HepG2 (cell line): ENCODE measurements around the gene NPFFR1. TPM values are rescaled to one million over a fixed set of nuclear protein-coding genes. Genes with fewer than 3 reads are reported as not detected.

Experiments
- ATAD3A ChIP-seq: sonication (generic); formaldehyde crosslinking; IDR thresholded peaks from 2 replicates; pipeline ENCODE4 v1.4.0; 2020; ENCODE audit warnings: missing genetic modification reagents
- BATF2 ChIP-seq: sonication (generic); formaldehyde crosslinking; IDR thresholded peaks from 2 replicates; pipeline ENCODE4 v1.8.0; 2022; ENCODE audit warnings: mild to moderate bottlenecking, missing genetic modification reagents, moderate library complexity
- CENPT ChIP-seq: sonication (generic); formaldehyde crosslinking; IDR thresholded peaks from 2 replicates; pipeline ENCODE4 v1.8.0; 2022; ENCODE audit warnings: low read depth, mild to moderate bottlenecking, moderate library complexity, missing genetic modification reagents
- DNMT1 ChIP-seq: sonication (generic); formaldehyde crosslinking; IDR thresholded peaks from 2 replicates; pipeline ENCODE4 v1.5.1; 2020; ENCODE audit warnings: mild to moderate bottlenecking, missing genetic modification reagents
- DR1 ChIP-seq: sonication (generic); formaldehyde crosslinking; IDR thresholded peaks from 2 replicates; pipeline ENCODE4 v1.8.0; 2021; ENCODE audit warnings: mild to moderate bottlenecking, missing genetic modification reagents, inconsistent platforms
- FOSL2 ChIP-seq: sonication (generic); formaldehyde crosslinking; IDR thresholded peaks from 2 replicates; pipeline ENCODE4 v1.4.0; 2020; ENCODE audit warnings: missing genetic modification reagents
- GABPB1 ChIP-seq: IDR thresholded peaks from 2 replicates; pipeline ENCODE4 v1.6.1; 2016; ENCODE audit warnings: mild to moderate bottlenecking, missing genetic modification reagents, moderate library complexity, missing compliant biosample characterization
- GATAD1 ChIP-seq: IDR thresholded peaks from 2 replicates; pipeline ENCODE4 v1.6.1; 2016; ENCODE audit warnings: missing genetic modification reagents, missing compliant biosample characterization
- HMG20A ChIP-seq: IDR thresholded peaks from 2 replicates; pipeline ENCODE4 v1.6.1; 2016; ENCODE audit warnings: borderline replicate concordance
- MIER2 ChIP-seq: IDR thresholded peaks from 2 replicates; pipeline ENCODE4 v1.6.1; 2016; ENCODE audit warnings: missing biosample characterization, missing genetic modification reagents
- MLLT10 ChIP-seq: sonication (generic); formaldehyde crosslinking; IDR thresholded peaks from 2 replicates; pipeline ENCODE4 v1.4.0; 2020; ENCODE audit warnings: missing genetic modification reagents
- NCOA2 ChIP-seq: sonication (generic); formaldehyde crosslinking; IDR thresholded peaks from 2 replicates; pipeline ENCODE4 v1.8.0; 2022; ENCODE audit warnings: inconsistent platforms
- RBM22 ChIP-seq: fragments of 200-400 bp; formaldehyde crosslinking; optimal IDR thresholded peaks from 2 replicates; pipeline ENCODE3; 2017; ENCODE audit warnings: mild to moderate bottlenecking, low read length, moderate library complexity
- RCOR2 ChIP-seq: IDR thresholded peaks from 2 replicates; pipeline ENCODE4 v1.6.1; 2016; ENCODE audit warnings: missing biosample characterization, missing genetic modification reagents
- RXRA ChIP-seq: sonication (generic); formaldehyde crosslinking; IDR thresholded peaks from 2 replicates; pipeline ENCODE4 v1.5.1; 2020; ENCODE audit warnings: missing genetic modification reagents
- SAP130 ChIP-seq: IDR thresholded peaks from 2 replicates; pipeline ENCODE4 v1.6.1; 2016; ENCODE audit warnings: low read depth
- SP2 ChIP-seq: sonication (generic); formaldehyde crosslinking; IDR thresholded peaks from 2 replicates; pipeline ENCODE4 v1.5.1; 2020; ENCODE audit warnings: mild to moderate bottlenecking, missing genetic modification reagents
- STAG1 ChIP-seq: sonication (generic); formaldehyde crosslinking; IDR thresholded peaks from 2 replicates; pipeline ENCODE4 v1.4.0; 2020; ENCODE audit warnings: missing genetic modification reagents
- ZBTB21 ChIP-seq: sonication (generic); formaldehyde crosslinking; IDR thresholded peaks from 2 replicates; pipeline ENCODE4 v1.4.0; 2020; ENCODE audit warnings: missing genetic modification reagents
- ZBTB37 ChIP-seq: sonication (generic); formaldehyde crosslinking; IDR thresholded peaks from 2 replicates; pipeline ENCODE4 v1.4.0; 2020; ENCODE audit warnings: mild to moderate bottlenecking, missing genetic modification reagents
- ZKSCAN5 ChIP-seq: sonication (generic); formaldehyde crosslinking; IDR thresholded peaks from 2 replicates; pipeline ENCODE4 v1.5.1; 2020; ENCODE audit warnings: mild to moderate bottlenecking, missing genetic modification reagents
- ZNF205 ChIP-seq: IDR thresholded peaks from 2 replicates; pipeline ENCODE4 v1.6.1; 2018; ENCODE audit warnings: missing biosample characterization, missing genetic modification reagents
- ZNF263 ChIP-seq: sonication (generic); formaldehyde crosslinking; IDR thresholded peaks from 2 replicates; pipeline ENCODE4 v1.4.0; 2020; ENCODE audit warnings: missing genetic modification reagents
- ZNF484 ChIP-seq: sonication (generic); formaldehyde crosslinking; IDR thresholded peaks from 2 replicates; pipeline ENCODE4 v1.5.1; 2020; ENCODE audit warnings: mild to moderate bottlenecking, low read depth, missing genetic modification reagents, borderline replicate concordance
- ZNF589 ChIP-seq: sonication (generic); formaldehyde crosslinking; conservative IDR thresholded peaks from 2 replicates; pipeline ENCODE4 v1.8.0; 2022; ENCODE audit warnings: mild to moderate bottlenecking, moderate library complexity, missing genetic modification reagents
- ZNF724P ChIP-seq: sonication (generic); formaldehyde crosslinking; IDR thresholded peaks from 2 replicates; pipeline ENCODE4 v1.8.0; 2022; ENCODE audit warnings: missing genetic modification reagents, borderline replicate concordance
- ZNF768 ChIP-seq: sonication (generic); formaldehyde crosslinking; IDR thresholded peaks from 2 replicates; pipeline ENCODE4 v1.4.0; 2020; ENCODE audit warnings: missing genetic modification reagents
- ZNF782 ChIP-seq: sonication (generic); formaldehyde crosslinking; IDR thresholded peaks from 2 replicates; pipeline ENCODE4 v1.4.0; 2020; ENCODE audit warnings: missing genetic modification reagents, mild to moderate bottlenecking, borderline replicate concordance
- ZNF83 ChIP-seq: sonication (generic); formaldehyde crosslinking; IDR thresholded peaks from 2 replicates; pipeline ENCODE4 v1.4.0; 2020; ENCODE audit warnings: missing genetic modification reagents, mild to moderate bottlenecking, borderline replicate concordance
- ZNF883 ChIP-seq: sonication (generic); formaldehyde crosslinking; IDR thresholded peaks from 2 replicates; pipeline ENCODE4 v1.5.1; 2020; ENCODE audit warnings: mild to moderate bottlenecking, missing genetic modification reagents; ENCODE audit errors: not compliant biosample characterization
- polyA plus RNA-seq, 8 experiments: library from polyadenylated mRNA; depleted of rRNA in 3 of 8; stranded (reverse) in 7 of 8; unstranded in 1 of 8; fragments of >200 nt; fragmentation: Illumina TruSeq in 4 of 8; extraction: Trizol in 4 of 8; gene quantifications; 2 replicates each; pipeline versions ENCODE4 v1.2.1 to v1.2.3, GENCODE V29; 2011 to 2016; ENCODE audit warnings: low read depth in 4 of 8, missing spikeins in 1 of 8, mixed read lengths in 1 of 8; ENCODE audit not compliant: insufficient read depth in 1 of 8
- total RNA-seq, 5 experiments: library from RNA; depleted of rRNA; stranded (reverse); fragments of >200 nt; fragmentation: Illumina TruSeq; extraction: Trizol; gene quantifications; 2 replicates each; pipeline ENCODE4 v1.2.3, GENCODE V29; 2016; ENCODE audit warnings: low read depth in 1 of 5
- TF ChIP-seq, protein P1 (sequence below): sonication (generic); formaldehyde crosslinking; IDR thresholded peaks from 2 replicates; pipeline ENCODE4 v1.5.1; 2020; ENCODE audit warnings: mild to moderate bottlenecking, missing genetic modification reagents, borderline replicate concordance

The NPFFR1 gene
- total and polyA plus RNA-seq, 2 of the 13 experiments (the other 11 are each of a cell fraction or from before 2014, with no cell fraction given): under 0.01 TPM; not detected in 1

DNA sequence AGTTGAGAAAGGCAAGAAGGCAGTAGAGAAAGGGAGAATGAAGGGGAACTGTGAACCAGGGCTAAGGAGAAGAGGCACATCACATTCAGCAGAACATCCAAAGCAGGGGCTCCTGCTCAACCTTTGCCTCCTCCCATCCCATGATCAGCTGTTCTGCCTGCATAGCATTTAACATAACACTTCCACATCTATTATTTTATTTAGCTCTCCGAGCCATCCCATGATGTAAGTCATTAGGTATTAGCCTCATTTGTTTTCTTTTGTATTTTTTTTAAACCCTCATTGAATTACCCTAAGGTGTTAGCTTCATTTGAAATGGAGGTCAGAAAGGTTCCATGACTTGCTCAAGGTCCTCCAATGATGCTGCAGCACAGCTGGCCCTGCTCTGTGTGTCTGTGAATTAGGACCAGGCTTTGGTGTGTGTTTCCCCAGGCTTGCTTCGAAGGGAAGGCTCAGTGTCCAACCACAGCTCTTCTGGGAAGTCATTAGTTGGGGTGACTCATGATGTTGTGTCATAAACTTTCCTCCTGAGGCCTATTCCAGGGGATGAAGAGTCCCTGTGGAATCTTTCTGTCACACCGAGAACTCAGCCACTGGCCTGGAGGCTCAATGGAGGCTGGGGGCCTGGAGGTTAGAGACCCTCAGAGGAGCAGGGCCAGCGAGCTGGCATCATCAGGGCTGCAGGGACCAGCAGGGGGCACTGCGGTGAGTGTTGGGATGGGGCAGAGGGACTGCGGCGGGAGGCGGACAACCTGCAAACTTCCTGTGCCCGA lies 16.5 kb downstream of the NPFFR1 start (continued):
- TF ChIP-seq ZBTB37 (CRISPR knock-in tag) (no peak), MLLT10 (CRISPR knock-in tag) (no peak), RCOR2 (CRISPR knock-in tag) (no peak), ATAD3A (CRISPR knock-in tag) (no peak), NCOA2 (no peak), ZNF83 (CRISPR knock-in tag) (no peak), MIER2 (CRISPR knock-in tag) (no peak), ZNF768 (CRISPR knock-in tag) (peak; percentile 17; the same call in 1 of the 2 replicates), ZNF724P (CRISPR knock-in tag) (no peak), ZNF205 (CRISPR knock-in tag) (no peak), STAG1 (CRISPR knock-in tag) (peak; percentile 49), RXRA (no peak), SAP130 (CRISPR knock-in tag) (no peak), ZNF782 (CRISPR knock-in tag) (no peak), ZNF484 (CRISPR knock-in tag) (no peak), BATF2 (CRISPR knock-in tag) (no peak), SP2 (CRISPR knock-in tag) (no peak), ZNF263 (CRISPR knock-in tag) (no peak), ZNF883 (no peak), GATAD1 (CRISPR knock-in tag) (no peak), ZNF589 (CRISPR knock-in tag) (no peak), ZBTB21 (no peak), DR1 (CRISPR knock-in tag) (no peak), ZKSCAN5 (CRISPR knock-in tag) (no peak), RBM22 (no peak), DNMT1 (CRISPR knock-in tag) (no peak), GABPB1 (peak; percentile 40; the same call in 1 of the 2 replicates), HMG20A (no peak), FOSL2 (CRISPR knock-in tag) (peak; percentile 52; the same call in 1 of the 2 replicates), CENPT (CRISPR knock-in tag) (no peak)
- TF ChIP-seq, protein P1, sequence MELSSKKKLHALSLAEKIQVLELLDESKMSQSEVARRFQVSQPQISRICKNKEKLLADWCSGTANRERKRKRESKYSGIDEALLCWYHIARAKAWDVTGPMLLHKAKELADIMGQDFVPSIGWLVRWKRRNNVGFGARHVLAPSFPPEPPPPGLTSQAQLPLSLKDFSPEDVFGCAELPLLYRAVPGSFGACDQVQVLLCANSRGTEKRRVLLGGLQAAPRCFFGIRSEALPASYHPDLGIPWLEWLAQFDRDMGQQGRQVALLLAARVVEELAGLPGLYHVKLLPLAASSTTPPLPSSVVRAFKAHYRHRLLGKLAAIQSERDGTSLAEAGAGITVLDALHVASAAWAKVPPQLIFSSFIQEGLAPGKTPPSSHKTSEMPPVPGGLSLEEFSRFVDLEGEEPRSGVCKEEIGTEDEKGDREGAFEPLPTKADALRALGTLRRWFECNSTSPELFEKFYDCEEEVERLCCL (CRISPR knock-in tag): no peak
